Measurements from ENCODE around the gene TMEM235. TPM values are rescaled to one million over a fixed set of nuclear protein-coding genes. Genes with fewer than 3 reads are reported as not detected.

The TMEM235 gene
- total and polyA plus RNA-seq, 9 of the 15 experiments (the other 6 are each of a cell fraction or from before 2014, with no cell fraction given): not detected

DNA sequence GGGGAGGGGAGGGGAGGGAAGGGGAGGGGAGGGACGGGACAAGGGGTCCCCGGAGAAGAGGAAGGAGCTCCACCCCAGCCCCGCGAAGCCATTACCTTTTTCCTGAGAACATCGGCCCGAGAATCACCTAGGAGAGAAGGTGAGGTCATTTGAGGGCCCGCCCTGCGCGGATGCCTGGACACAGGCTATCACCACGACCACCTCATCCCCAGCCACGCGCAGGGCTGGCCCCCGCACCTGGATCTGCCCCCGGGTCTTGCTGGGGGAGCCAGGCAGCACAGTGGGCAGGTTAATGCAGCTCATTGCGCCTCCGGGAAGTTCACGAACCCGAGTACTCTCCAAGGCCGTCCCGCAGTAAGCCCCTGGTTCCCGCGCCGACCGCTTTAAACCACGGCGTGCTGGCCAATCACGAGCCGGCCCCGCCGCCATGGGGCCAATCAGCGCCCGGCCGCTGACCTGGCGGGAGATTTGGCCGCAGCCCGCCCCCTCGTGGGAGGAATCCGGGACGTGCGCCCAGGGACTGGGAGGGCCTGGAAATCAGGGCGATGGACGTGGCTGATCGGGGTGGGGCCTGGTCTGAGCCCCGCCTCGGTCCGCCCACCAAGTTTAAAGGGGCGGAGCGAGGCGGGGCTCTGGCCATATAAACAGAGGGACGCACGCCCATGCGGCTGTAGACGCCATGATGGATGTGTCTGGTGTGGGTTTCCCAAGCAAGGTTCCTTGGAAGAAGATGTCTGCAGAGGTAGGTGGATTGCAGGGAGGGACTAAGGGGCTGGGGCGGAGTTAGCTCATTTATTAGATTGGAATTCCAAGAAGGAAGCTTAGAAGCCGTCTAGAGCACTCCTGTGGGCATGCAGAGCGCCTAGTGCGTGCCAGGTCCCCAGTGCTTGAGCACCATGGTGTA is 44.5 kb upstream of the TMEM235 start, which contains the start of the genes AFMID and TK1 (continued):
- TF ChIP-seq NR4A1 (CRISPR knock-in tag; IDR thresholded peaks at IDR 0.05) (peak; percentile 85; the same call in 1 of the 2 replicates), NR4A1 (tag; IDR thresholded peaks at IDR 0.05) (no peak), ZNF224 (CRISPR knock-in tag; IDR thresholded peaks at IDR 0.05) (no peak; the same call in 1 of the 2 replicates), TAF1 (IDR thresholded peaks at IDR 0.05; ENCODE audit: control insufficient read depth, extremely low read depth, insufficient read depth, low read length, severe bottlenecking) (peak; percentile 83), MYNN (IDR thresholded peaks at IDR 0.05) (no peak; the same call in 1 of the 2 replicates), MYNN (CRISPR knock-in tag; IDR thresholded peaks at IDR 0.05) (no peak), ZNF76 (CRISPR knock-in tag; IDR thresholded peaks at IDR 0.05; ENCODE audit: borderline replicate concordance) (no peak), ZNF143 (CRISPR knock-in tag; IDR thresholded peaks at IDR 0.05) (no peak), MYBL2 (IDR thresholded peaks at IDR 0.05; ENCODE audit: low read depth) (peak; percentile 98), MYBL2 (CRISPR knock-in tag; IDR thresholded peaks at IDR 0.05; ENCODE audit: borderline replicate concordance) (peak; percentile 87; the same call in 1 of the 2 replicates), PKNOX1 (IDR thresholded peaks at IDR 0.05) (peak; percentile 86), MEIS2 (IDR thresholded peaks at IDR 0.05; ENCODE audit: partially characterized antibody) (peak; percentile 76), TEAD4 (IDR thresholded peaks at IDR 0.05; ENCODE audit: low read length) (peak; percentile 98), TEAD4 (CRISPR knock-in tag; IDR thresholded peaks at IDR 0.05; ENCODE audit: borderline replicate concordance) (peak; percentile 100), RUNX1 (IDR thresholded peaks at IDR 0.05; ENCODE audit: low read depth) (no peak), ZFP36 (IDR thresholded peaks at IDR 0.05; ENCODE audit: low read depth, low read length, partially characterized antibody) (no peak), U2AF1 (optimal IDR thresholded peaks at IDR 0.05; ENCODE audit: low read depth, low read length) (peak; percentile 82), TCF7L2 (IDR thresholded peaks at IDR 0.05; ENCODE audit: low read depth, low read length) (no peak), POLR2A (conservative IDR thresholded peaks at IDR 0.05) (peak; percentile 97), ZNF766 (CRISPR knock-in tag; conservative IDR thresholded peaks at IDR 0.05) (no peak), ZNF740 (CRISPR knock-in tag; IDR thresholded peaks at IDR 0.05) (peak; percentile 36; the same call in 1 of the 2 replicates), ZNF740 (tag; IDR thresholded peaks at IDR 0.05) (no peak), SNIP1 (IDR thresholded peaks at IDR 0.05; ENCODE audit: low read depth) (no peak), NEUROD1 (IDR thresholded peaks at IDR 0.05; ENCODE audit: borderline replicate concordance, low read depth, low read length, partially characterized antibody) (peak; percentile 89)
- TF ChIP-seq, protein P1, sequence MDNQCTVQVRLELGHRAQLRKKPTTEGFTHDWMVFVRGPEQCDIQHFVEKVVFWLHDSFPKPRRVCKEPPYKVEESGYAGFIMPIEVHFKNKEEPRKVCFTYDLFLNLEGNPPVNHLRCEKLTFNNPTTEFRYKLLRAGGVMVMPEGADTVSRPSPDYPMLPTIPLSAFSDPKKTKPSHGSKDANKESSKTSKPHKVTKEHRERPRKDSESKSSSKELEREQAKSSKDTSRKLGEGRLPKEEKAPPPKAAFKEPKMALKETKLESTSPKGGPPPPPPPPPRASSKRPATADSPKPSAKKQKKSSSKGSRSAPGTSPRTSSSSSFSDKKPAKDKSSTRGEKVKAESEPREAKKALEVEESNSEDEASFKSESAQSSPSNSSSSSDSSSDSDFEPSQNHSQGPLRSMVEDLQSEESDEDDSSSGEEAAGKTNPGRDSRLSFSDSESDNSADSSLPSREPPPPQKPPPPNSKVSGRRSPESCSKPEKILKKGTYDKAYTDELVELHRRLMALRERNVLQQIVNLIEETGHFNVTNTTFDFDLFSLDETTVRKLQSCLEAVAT (IDR thresholded peaks at IDR 0.05): peak; percentile 89
- TF ChIP-seq, protein P2, sequence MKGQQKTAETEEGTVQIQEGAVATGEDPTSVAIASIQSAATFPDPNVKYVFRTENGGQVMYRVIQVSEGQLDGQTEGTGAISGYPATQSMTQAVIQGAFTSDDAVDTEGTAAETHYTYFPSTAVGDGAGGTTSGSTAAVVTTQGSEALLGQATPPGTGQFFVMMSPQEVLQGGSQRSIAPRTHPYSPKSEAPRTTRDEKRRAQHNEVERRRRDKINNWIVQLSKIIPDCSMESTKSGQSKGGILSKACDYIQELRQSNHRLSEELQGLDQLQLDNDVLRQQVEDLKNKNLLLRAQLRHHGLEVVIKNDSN (CRISPR knock-in tag; IDR thresholded peaks at IDR 0.05): peak; percentile 81
